ENCODE results near the gene XG. TPM values are rescaled to one million over a fixed set of nuclear protein-coding genes. Genes with fewer than 3 reads are reported as not detected.

The XG gene
- total RNA-seq, 1 donor from 2014 or later: not detected

GRCh38 chrX:2848871-2849301, 97.0 kb downstream of the XG start:
- Mint-ChIP-seq H3K27me3 (ENCODE audit: low read depth) (no peaks in the 10 kb centered on the region), H3K27ac (no peak overlapping the region)

DNA sequence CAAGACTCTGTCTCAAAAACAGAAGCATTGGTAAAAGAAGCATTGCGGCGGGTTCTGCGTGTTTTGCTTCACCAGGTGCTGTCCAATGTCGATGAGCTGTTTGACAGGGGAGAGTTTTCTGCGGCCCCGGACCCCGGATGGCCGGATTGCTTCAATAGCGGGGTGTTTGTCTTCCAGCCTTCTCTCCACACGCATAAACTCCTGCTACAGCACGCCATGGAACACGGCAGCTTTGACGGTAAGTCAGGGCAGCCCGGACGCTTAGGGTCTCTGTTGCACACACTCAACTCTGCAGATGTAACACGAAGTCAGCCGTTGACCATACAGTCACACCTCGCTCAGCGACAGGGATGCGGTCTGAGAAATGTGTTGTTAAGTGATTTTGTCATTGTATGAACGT, 103.1 kb downstream of the XG start:
- H3K9me3 Mint-ChIP-seq: no peaks in the 10 kb centered on the region
- no peaks in the 10 kb centered on the region for H3K27me3 Mint-ChIP-seq (ENCODE audit: low read depth)
- intact Hi-C loops (cut with micrococcal nuclease): no loop called here
- no peak overlapping the region for H3K27ac Mint-ChIP-seq
- no peak for DNase-seq (ENCODE audit: low spot score)
- no peaks in the 10 kb centered on the region for H3K36me3 Mint-ChIP-seq (ENCODE audit: low read depth)
- H3K4me3 Mint-ChIP-seq (ENCODE audit: low read depth): no peak overlapping the region
- no peaks in the 10 kb centered on the region for H3K4me1 Mint-ChIP-seq (ENCODE audit: low read depth)

More at GRCh38 chrX:2848871-2849301, 97.0 kb downstream of the XG start:
- Mint-ChIP-seq H3K9me3 (peaks cover 3% of the 10 kb centered on the region), H3K4me3 (ENCODE audit: low read depth) (no peak overlapping the region), H3K4me1 (ENCODE audit: low read depth) (no peaks in the 10 kb centered on the region), H3K36me3 (ENCODE audit: low read depth) (no peaks in the 10 kb centered on the region)
- no peak for DNase-seq (ENCODE audit: low spot score)
- intact Hi-C loops (cut with micrococcal nuclease): no loop called here

DNA sequence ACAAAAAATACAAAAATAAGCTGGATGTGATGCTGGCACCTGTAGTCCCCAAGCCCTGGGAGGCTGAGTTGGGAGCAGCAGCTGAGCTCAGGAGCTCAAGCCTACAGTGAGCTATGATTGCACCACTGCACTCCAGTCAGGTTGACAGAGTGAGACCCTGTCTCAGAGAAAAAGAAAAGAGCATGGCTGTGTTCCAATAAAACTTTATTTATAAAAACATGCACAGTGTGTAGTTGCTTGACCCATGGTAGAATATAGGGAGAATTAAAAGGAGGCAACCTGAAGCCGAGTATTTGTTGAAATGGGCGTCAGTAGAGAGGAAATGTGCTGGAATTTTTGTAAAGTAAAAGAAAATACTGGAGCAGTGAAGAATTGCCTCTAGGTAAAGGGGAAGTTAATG, 103.9 kb downstream of the XG start:
- Mint-ChIP-seq H3K9me3 (no peaks in the 10 kb centered on the region), H3K36me3 (ENCODE audit: low read depth) (no peaks in the 10 kb centered on the region)
- DNase-seq (ENCODE audit: low spot score): no peak

DNA sequence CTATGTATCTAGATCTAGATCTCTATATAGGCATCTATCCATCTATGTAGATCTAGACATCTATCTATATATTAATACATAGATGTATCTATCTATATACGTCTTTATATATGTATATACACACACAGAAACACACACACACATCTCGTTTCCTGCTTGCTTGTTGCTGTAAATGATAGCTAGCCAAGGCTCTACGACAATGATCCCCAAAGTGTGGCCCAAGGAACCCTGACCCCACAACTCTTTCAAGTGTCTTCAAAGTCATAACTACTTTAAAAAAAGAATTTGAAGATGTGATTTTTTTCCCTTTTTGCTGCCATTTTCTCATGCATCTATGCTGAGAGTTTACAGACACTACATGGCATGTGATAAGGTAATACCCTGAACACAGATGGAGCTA, 105.7 kb downstream of the XG start:
- Mint-ChIP-seq H3K4me3 (ENCODE audit: low read depth) (no peak overlapping the region), H3K36me3 (ENCODE audit: low read depth) (no peaks in the 10 kb centered on the region), H3K27me3 (ENCODE audit: low read depth) (no peaks in the 10 kb centered on the region), H3K27ac (no peak overlapping the region), H3K4me1 (ENCODE audit: low read depth) (no peaks in the 10 kb centered on the region), H3K9me3 (no peaks in the 10 kb centered on the region)
- intact Hi-C loops (cut with micrococcal nuclease): no loop called here
- no peak for DNase-seq (ENCODE audit: low spot score)

More for the DNA sequence above, 103.9 kb downstream of the XG start:
- intact Hi-C loops (cut with micrococcal nuclease): no loop called here
- Mint-ChIP-seq H3K27me3 (ENCODE audit: low read depth) (no peaks in the 10 kb centered on the region), H3K4me1 (ENCODE audit: low read depth) (no peaks in the 10 kb centered on the region), H3K4me3 (ENCODE audit: low read depth) (no peak overlapping the region), H3K27ac (no peak overlapping the region)

DNA sequence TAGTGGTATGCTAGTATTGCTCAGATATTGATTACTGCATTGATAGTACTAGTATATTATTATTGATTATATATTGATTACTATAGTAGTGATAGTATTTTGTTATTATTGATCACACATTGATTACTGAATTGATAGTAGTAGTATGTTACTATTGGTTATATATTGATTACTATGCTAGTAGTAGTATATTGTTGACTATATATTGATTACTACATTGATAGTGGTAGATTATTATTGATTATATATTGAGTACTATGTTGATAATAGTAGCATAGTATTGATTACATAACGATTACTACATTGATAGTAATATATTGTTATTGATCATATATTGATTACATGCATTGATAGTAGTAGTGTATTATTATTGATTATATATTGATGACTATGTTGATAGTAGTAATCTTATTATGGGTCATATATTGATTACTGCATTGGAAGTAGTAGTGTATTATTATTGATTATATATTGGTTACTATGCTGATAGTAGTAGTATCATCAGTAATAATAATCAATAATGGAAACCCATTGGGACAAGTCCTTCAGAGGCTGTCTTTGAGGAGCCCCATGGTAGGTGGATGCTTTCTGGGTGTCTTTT, 107.5 kb downstream of the XG start:
- Mint-ChIP-seq H3K9me3 (no peaks in the 10 kb centered on the region), H3K27ac (no peak overlapping the region), H3K4me3 (ENCODE audit: low read depth) (no peak overlapping the region), H3K4me1 (ENCODE audit: low read depth) (no peaks in the 10 kb centered on the region), H3K36me3 (ENCODE audit: low read depth) (no peaks in the 10 kb centered on the region), H3K27me3 (ENCODE audit: low read depth) (no peaks in the 10 kb centered on the region)
- no peak for DNase-seq (ENCODE audit: low spot score)
- intact Hi-C loops (cut with micrococcal nuclease): no loop called here

- Mint-ChIP-seq H3K27me3 (ENCODE audit: low read depth) (no peaks in the 10 kb centered on the region), H3K9me3 (no peaks in the 10 kb centered on the region), H3K4me1 (ENCODE audit: low read depth) (no peaks in the 10 kb centered on the region), H3K36me3 (ENCODE audit: low read depth) (no peaks in the 10 kb centered on the region), H3K4me3 (ENCODE audit: low read depth) (no peak overlapping the region), H3K27ac (no peak overlapping the region)
- DNase-seq (ENCODE audit: low spot score): no peak
- intact Hi-C loops (cut with micrococcal nuclease): no loop called here
Measured at GRCh38 chrX:2862404-2862803, 110.6 kb downstream of the XG start.

- intact Hi-C loops (cut with micrococcal nuclease): no loop called here
- no peak overlapping the region for H3K4me3 Mint-ChIP-seq (ENCODE audit: low read depth)
- no peaks in the 10 kb centered on the region for H3K9me3 Mint-ChIP-seq
- H3K4me1 Mint-ChIP-seq (ENCODE audit: low read depth): no peaks in the 10 kb centered on the region
- no peak for DNase-seq (ENCODE audit: low spot score)
- H3K27ac Mint-ChIP-seq: no peak overlapping the region
- H3K27me3 Mint-ChIP-seq (ENCODE audit: low read depth): no peaks in the 10 kb centered on the region
- H3K36me3 Mint-ChIP-seq (ENCODE audit: low read depth): no peaks in the 10 kb centered on the region
Measured at GRCh38 chrX:2863646-2864045, 111.8 kb downstream of the XG start.

Other genes with a start within 250 kb of the XG start
- 280 and 290 TPM in 2 replicates for gene CD99, start 60.7 kb upstream of the XG start, total RNA-seq
- gene GYG2, start 76.9 kb downstream of the XG start, total RNA-seq: not detected in 2 replicates
- gene ARSD, start 177.3 kb downstream of the XG start, total RNA-seq: 1.7 and 2.1 TPM in 2 replicates